Activated B cell treated with CpG ODN at 0.5 μM for 24 hours (primary cell): ENCODE data around the gene CEP70. TPM values are rescaled to one million over a fixed set of nuclear protein-coding genes. Genes with fewer than 3 reads are reported as not detected.

Experiments used
- ATAC-seq: fragments of 200-7000 bp; cut with Tn5 transposase; one replicate; pipeline ENCODE4 v1.10.0; 2021; ENCODE audit warnings: low read depth, mild to moderate bottlenecking, moderate library complexity
- CTCF ChIA-PET: fragments of 350-600 bp; sonication (Branson Sonifier 250); formaldehyde crosslinking; loops from one replicate; lab custom pipeline; 2021; ENCODE audit warnings: antibody characterized with exemption; lab: Charles Lee
- POLR2A ChIA-PET: fragments of 350-600 bp; sonication (Branson Sonifier 250); formaldehyde crosslinking; loops from one replicate; lab custom pipeline; 2021; ENCODE audit warnings: antibody characterized with exemption; lab: Charles Lee
- DNase-seq: peaks from one replicate; pipeline ENCODE4 v3.0.0; 2022
- H3K27ac Mint-ChIP-seq: one replicate; pipeline ENCODE4 v1.8.0; 2020; ENCODE audit warnings: mixed read lengths
- H3K27me3 Mint-ChIP-seq: one replicate; pipeline ENCODE4 v1.8.0; 2021; ENCODE audit warnings: mixed read lengths
- H3K36me3 Mint-ChIP-seq: one replicate; pipeline ENCODE4 v1.8.0; 2021; ENCODE audit warnings: low read depth, mixed read lengths
- H3K4me1 Mint-ChIP-seq: one replicate; pipeline ENCODE4 v1.8.0; 2021; ENCODE audit warnings: mixed read lengths
- H3K4me3 Mint-ChIP-seq: one replicate; pipeline ENCODE4 v1.8.0; 2020; ENCODE audit warnings: mild to moderate bottlenecking, mixed read lengths
- H3K9me3 Mint-ChIP-seq: one replicate; pipeline ENCODE4 v1.8.0; 2020; ENCODE audit warnings: mixed read lengths
- intact Hi-C: fragments of 100-400 bp; cut with micrococcal nuclease; formaldehyde crosslinking; loops from one replicate; pipeline ENCODE4 v1.15.1; 2024
- total RNA-seq: library from RNA; stranded (reverse); gene quantifications from 2 replicates; pipeline ENCODE4 v1.2.3, GENCODE V29; 2022
- TF ChIP-seq, protein P1 (sequence below): fragments of 200-600 bp; IDR thresholded peaks from one replicate; pipeline ENCODE4 v1.8.0; 2022; ENCODE audit warnings: antibody characterized with exemption, mild to moderate bottlenecking

The CEP70 gene
- total RNA-seq, 1 donor from 2014 or later, result 11.0 TPM

DNA sequence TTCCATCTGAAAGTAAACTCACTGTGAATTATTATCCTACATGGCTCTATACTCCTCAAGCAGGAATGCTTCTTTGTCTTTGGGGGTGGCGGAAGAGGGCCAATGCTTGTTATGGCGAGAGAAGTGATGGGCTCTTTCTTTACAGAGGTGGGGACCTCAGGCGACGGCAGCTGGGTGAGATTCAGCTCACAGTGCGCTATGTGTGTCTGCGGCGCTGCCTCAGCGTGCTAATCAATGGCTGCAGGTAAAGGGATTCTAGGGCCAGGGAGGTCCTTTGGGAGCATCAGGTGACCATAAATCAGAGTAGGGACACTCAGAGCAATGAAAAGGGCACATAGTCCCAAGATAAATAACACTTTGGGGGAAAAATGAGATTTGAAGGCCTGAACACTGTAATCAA lies 120.7 kb downstream of the CEP70 start:
- H3K27ac Mint-ChIP-seq, result no peak overlapping the region
- TF ChIP-seq, protein P1, sequence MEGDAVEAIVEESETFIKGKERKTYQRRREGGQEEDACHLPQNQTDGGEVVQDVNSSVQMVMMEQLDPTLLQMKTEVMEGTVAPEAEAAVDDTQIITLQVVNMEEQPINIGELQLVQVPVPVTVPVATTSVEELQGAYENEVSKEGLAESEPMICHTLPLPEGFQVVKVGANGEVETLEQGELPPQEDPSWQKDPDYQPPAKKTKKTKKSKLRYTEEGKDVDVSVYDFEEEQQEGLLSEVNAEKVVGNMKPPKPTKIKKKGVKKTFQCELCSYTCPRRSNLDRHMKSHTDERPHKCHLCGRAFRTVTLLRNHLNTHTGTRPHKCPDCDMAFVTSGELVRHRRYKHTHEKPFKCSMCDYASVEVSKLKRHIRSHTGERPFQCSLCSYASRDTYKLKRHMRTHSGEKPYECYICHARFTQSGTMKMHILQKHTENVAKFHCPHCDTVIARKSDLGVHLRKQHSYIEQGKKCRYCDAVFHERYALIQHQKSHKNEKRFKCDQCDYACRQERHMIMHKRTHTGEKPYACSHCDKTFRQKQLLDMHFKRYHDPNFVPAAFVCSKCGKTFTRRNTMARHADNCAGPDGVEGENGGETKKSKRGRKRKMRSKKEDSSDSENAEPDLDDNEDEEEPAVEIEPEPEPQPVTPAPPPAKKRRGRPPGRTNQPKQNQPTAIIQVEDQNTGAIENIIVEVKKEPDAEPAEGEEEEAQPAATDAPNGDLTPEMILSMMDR, result no peak
- H3K4me1 Mint-ChIP-seq, result no peaks in the 10 kb centered on the region
- POLR2A ChIA-PET, result no interaction called here
- ATAC-seq, result no peak
- no peaks in the 10 kb centered on the region for H3K9me3 Mint-ChIP-seq
- CTCF ChIA-PET, result no interaction called here
- H3K36me3 Mint-ChIP-seq, result no peaks in the 10 kb centered on the region
- no peak overlapping the region for H3K4me3 Mint-ChIP-seq
- H3K27me3 Mint-ChIP-seq, result peaks cover 5% of the 10 kb centered on the region
- no peak for DNase-seq
- intact Hi-C loops, result no loop called here

DNA sequence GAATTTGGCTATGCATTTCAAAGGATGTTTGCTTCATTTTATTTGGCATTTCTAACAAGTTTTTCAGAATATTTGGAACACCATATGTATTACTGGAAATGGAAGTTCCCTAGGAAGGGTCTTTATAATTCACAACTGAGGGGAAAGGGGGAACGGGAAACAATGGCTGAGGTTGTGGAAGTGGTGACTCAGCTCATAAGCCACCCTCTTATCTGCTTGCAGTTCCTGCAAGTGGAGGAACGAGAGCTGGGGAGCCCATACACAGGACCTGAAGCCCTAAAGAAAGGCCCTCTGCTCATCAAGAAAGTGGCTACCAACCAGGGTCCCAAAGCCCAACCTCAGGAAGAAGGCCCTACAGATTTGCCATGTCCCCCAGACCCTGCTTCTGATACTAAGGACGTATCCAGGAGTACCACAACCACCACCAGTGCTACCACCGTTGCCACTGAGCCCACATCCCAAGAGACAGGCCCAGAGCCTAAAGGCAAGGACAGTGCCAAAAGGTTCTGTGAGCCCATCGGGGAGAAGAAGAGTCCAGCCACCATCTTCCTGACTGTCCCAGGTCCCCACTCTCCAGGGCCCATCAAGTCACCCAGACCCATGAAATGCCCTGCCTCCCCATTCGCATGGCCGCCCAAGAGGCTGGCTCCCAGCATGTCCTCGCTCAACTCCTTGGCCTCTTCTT lies 121.8 kb downstream of the CEP70 start:
- H3K9me3 Mint-ChIP-seq, result no peaks in the 10 kb centered on the region
- no peaks in the 10 kb centered on the region for H3K4me1 Mint-ChIP-seq
- POLR2A ChIA-PET, result no interaction called here
- CTCF ChIA-PET, result no interaction called here
- DNase-seq (no peak), ATAC-seq (no peak)
- peaks cover 6% of the 10 kb centered on the region for H3K27me3 Mint-ChIP-seq
- no peak overlapping the region for H3K4me3 Mint-ChIP-seq
- TF ChIP-seq, protein P1, result no peak
- intact Hi-C loops, result no loop called here
- H3K36me3 Mint-ChIP-seq, result no peaks in the 10 kb centered on the region
- H3K27ac Mint-ChIP-seq, result no peak overlapping the region

DNA sequence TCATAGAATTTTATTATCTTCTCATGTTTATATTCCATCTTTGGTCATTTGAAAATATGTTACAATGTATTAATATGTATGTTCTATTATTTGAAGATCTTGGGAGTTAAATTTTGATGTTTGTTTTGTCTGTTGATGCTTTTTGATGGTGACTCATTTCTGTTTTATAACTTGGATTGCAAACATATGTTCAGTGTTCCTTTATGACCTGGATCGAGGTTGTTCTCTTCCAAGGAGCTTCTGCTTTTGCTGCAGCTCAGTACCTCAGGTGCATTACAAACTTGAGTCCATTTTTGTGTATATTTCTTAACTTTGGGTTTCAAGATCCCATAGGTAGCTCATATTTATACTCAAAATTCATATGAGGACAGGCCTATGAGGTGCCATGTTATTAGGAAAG lies 122.6 kb downstream of the CEP70 start:
- Mint-ChIP-seq H3K36me3 (no peaks in the 10 kb centered on the region), H3K4me3 (no peak overlapping the region), H3K4me1 (no peaks in the 10 kb centered on the region), H3K27me3 (peaks cover 13% of the 10 kb centered on the region), H3K9me3 (no peaks in the 10 kb centered on the region), H3K27ac (no peak overlapping the region)
- CTCF ChIA-PET, result no interaction called here
- intact Hi-C loops, result no loop called here
- TF ChIP-seq, protein P1, result no peak
- POLR2A ChIA-PET, result no interaction called here
- DNase-seq (no peak), ATAC-seq (no peak)

DNA sequence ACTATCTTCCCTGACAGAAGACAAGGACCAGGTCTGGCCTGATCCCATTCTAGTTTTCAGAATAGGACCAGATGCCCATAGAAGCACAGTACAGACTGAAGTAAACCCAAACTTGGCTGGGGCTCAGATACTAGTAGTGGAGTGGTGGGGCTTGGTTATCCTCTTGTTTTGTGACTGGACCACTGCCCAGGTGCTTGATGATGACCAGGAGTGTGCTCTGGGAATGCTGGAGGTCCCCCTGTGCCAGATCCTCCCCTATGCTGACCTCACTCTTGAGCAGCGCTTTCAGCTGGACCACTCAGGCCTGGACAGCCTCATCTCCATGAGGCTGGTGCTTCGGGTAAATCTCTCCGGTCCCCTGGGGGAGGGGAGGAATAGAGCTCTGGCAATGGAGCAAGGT lies 123.4 kb downstream of the CEP70 start:
- Mint-ChIP-seq H3K27ac (no peak overlapping the region), H3K9me3 (no peaks in the 10 kb centered on the region), H3K27me3 (peaks cover 14% of the 10 kb centered on the region), H3K4me1 (no peaks in the 10 kb centered on the region), H3K36me3 (no peaks in the 10 kb centered on the region), H3K4me3 (no peak overlapping the region)
- ChIA-PET POLR2A (no interaction called here), CTCF (no interaction called here)
- ATAC-seq (no peak), DNase-seq (no peak)
- TF ChIP-seq, protein P1, result no peak
- intact Hi-C loops, result no loop called here

DNA sequence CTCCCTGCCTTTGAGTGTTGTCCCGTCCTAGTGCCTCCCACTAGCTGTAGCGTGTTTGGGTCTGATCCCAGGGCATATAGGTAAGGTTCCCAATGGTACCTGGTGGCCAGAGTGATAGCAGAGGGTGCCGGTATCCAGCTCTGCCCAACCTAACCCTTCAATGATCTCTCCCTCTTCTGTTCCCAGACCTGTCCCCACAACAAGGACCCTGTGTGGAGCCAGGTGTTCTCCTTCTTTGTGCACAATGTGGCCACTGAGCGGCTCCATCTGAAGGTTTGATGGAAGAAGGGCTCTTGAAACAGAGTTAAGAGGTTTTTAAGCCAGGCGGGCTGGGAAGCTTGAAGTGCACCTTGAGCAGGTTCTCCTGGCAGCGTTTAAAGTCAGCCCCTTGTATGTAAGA lies 124.2 kb downstream of the CEP70 start:
- H3K36me3 Mint-ChIP-seq, result no peaks in the 10 kb centered on the region
- POLR2A ChIA-PET, result no interaction called here
- DNase-seq (no peak), ATAC-seq (no peak)
- no peak overlapping the region for H3K4me3 Mint-ChIP-seq
- H3K4me1 Mint-ChIP-seq, result no peaks in the 10 kb centered on the region
- intact Hi-C loops, result no loop called here
- no peak overlapping the region for H3K27ac Mint-ChIP-seq
- H3K27me3 Mint-ChIP-seq, result peaks cover 14% of the 10 kb centered on the region
- no peaks in the 10 kb centered on the region for H3K9me3 Mint-ChIP-seq
- TF ChIP-seq, protein P1, result no peak
- CTCF ChIA-PET, result no interaction called here
